Placental pericyte (primary cell): ENCODE results near the gene DBNDD1. TPM values are rescaled to one million over a fixed set of nuclear protein-coding genes. Genes with fewer than 3 reads are reported as not detected.

ENCODE experiments used
- total RNA-seq: library from RNA; depleted of rRNA; stranded (reverse); fragments of >200 nt; gene quantifications from 2 replicates; pipeline ENCODE4 v1.2.3, GENCODE V29; 2012

The DBNDD1 gene
- 0.72 and 0.88 TPM in 2 replicates for total RNA-seq

GRCh38 chr16:90018652-90019542 lies at the start of gene DBNDD1:
DBNDD1 (minus strand) TSS chr16:90019456; CDS start chr16:90019341, 115 bp downstream.

Other genes with a start within 250 kb of the DBNDD1 start
- 2.4 and 51.7 TPM in 2 replicates for gene FANCA, start 202.8 kb downstream of the DBNDD1 start, total RNA-seq
- 3.0 and 7.0 TPM in 2 replicates for gene SPIRE2, start 191.0 kb downstream of the DBNDD1 start, total RNA-seq
- 221 and 314 TPM in 2 replicates for gene TCF25, start 145.9 kb downstream of the DBNDD1 start, total RNA-seq
- 3.9 and 5.6 TPM in 2 replicates for gene MC1R, start 100.6 kb downstream of the DBNDD1 start, total RNA-seq
- 114 and 360 TPM in 2 replicates for gene TUBB3, start 96.1 kb downstream of the DBNDD1 start, total RNA-seq
- gene DEF8, start 70.7 kb downstream of the DBNDD1 start, total RNA-seq, result 77.3 and 93.3 TPM in 2 replicates
- gene PRDM7, start 57.9 kb upstream of the DBNDD1 start, total RNA-seq, result not detected in 2 replicates